HepG2 (cell line): ENCODE results near the gene STOM. TPM values are rescaled to one million over a fixed set of nuclear protein-coding genes. Genes with fewer than 3 reads are reported as not detected.

Experiments used
- ATAC-seq: fragments of 200-7000 bp; cut with Tn5 transposase; 3 replicates; pipeline ENCODE4 v1.9.1; 2020; ENCODE audit warnings: mild to moderate bottlenecking, moderate library complexity
- BruUV-seq: library from RNA; stranded (reverse); fragments of 400-500 nt; replicated peaks from 2 replicates; lab custom pipeline; 2021; lab: Mats Ljungman, UMichigan
- CTCF ChIA-PET: fragments of 300-600 bp; formaldehyde crosslinking; extraction: SDS; loops from one replicate; lab custom pipeline; 2021; ENCODE audit warnings: low total read pairs, inconsistent platforms, low intra/inter-chr PET ratio; lab: Yijun Ruan, JAX
- POLR2A ChIA-PET: fragments of 350-600 bp; sonication (Branson Sonifier 250); formaldehyde crosslinking; loops from one replicate; lab custom pipeline; 2020; ENCODE audit warnings: antibody characterized with exemption, inconsistent platforms; lab: Yijun Ruan, JAX
- DNase-seq: peaks from one replicate; pipeline ENCODE4 v3.0.0-alpha.2; 2015; ENCODE audit warnings: low spot score
- FAIRE-seq: peaks from 3 replicates; lab custom pipeline; 2011; peaks lifted over from hg19 to GRCh38; lab: Jason Lieb, UNC
- H2AFZ ChIP-seq: one replicate; pipeline ENCODE4 v1.6.1; 2011; ENCODE audit warnings: low read length, inconsistent platforms
- H3K27ac ChIP-seq: fragments of 300-600 bp; 3 replicates; pipeline ENCODE4 v1.8.0; 2011; ENCODE audit warnings: mixed run types, mild to moderate bottlenecking, mixed read lengths, low read length, inconsistent platforms; ENCODE audit not compliant: insufficient read depth; ENCODE audit errors: extremely low read length
- H3K27me3 ChIP-seq, 2 experiments: fragments of 200-600 bp in 1 of 2; 2 replicates in 1 of 2; 3 replicates in 1 of 2; pipeline versions ENCODE4 v1.6.0 to v1.8.0; 2011; ENCODE audit warnings: low read length in 2 of 2, mild to moderate bottlenecking in 2 of 2, moderate library complexity in 2 of 2, inconsistent platforms in 1 of 2; ENCODE audit not compliant: insufficient read depth in 2 of 2, control insufficient read depth in 1 of 2
- H3K36me3 ChIP-seq, 2 experiments: fragments of 200-600 bp in 1 of 2; replicated peaks in 1 of 2; 2 replicates in 1 of 2; 3 replicates in 1 of 2; pipeline versions ENCODE4 v1.5.1 to v1.8.0; 2011; ENCODE audit warnings: low read length in 2 of 2, inconsistent platforms in 1 of 2; ENCODE audit not compliant: insufficient read depth in 2 of 2, control insufficient read depth in 1 of 2
- H3K4me1 ChIP-seq: 2 replicates; pipeline ENCODE4 v1.5.1; 2012; ENCODE audit warnings: low read length, inconsistent platforms; ENCODE audit not compliant: insufficient read depth
- H3K4me2 ChIP-seq: 2 replicates; pipeline ENCODE4 v1.6.0; 2011; ENCODE audit warnings: low read depth, low read length, inconsistent platforms
- H3K4me3 ChIP-seq, 3 experiments: fragments of 200-600 bp in 1 of 3; sonication (generic), shearing (Covaris generic) in 1 of 3; replicated peaks in 1 of 3; 2 replicates each; pipeline ENCODE4 v1.5.1; 2011 to 2016; ENCODE audit warnings: low read length in 3 of 3, inconsistent platforms in 2 of 3, low read depth in 2 of 3, mild to moderate bottlenecking in 2 of 3, control low read depth in 1 of 3, mixed read lengths in 1 of 3; ENCODE audit not compliant: insufficient read depth in 1 of 3
- H3K79me2 ChIP-seq: one replicate; pipeline ENCODE4 v1.6.1; 2011; ENCODE audit warnings: low read length, inconsistent platforms; ENCODE audit not compliant: insufficient read depth
- H3K9ac ChIP-seq: 2 replicates; pipeline ENCODE4 v1.6.0; 2011; ENCODE audit warnings: mild to moderate bottlenecking, low read depth, low read length, inconsistent platforms; ENCODE audit not compliant: insufficient read depth
- H3K9me3 ChIP-seq: 2 replicates; pipeline ENCODE4 v1.5.1; 2012; ENCODE audit warnings: mild to moderate bottlenecking, low read length
- H4K20me1 ChIP-seq: 2 replicates; pipeline ENCODE4 v1.6.0; 2011; ENCODE audit warnings: inconsistent platforms, mild to moderate bottlenecking, low read length, moderate library complexity; ENCODE audit not compliant: insufficient read depth
- ATM ChIP-seq: fragments of 450-650 bp; IDR thresholded peaks from 2 replicates; pipeline ENCODE4 v1.7.1; 2017; ENCODE audit warnings: mild to moderate bottlenecking, borderline replicate concordance
- ATRX ChIP-seq: sonication (generic); formaldehyde crosslinking; IDR thresholded peaks from 2 replicates; pipeline ENCODE4 v1.4.0; 2020; ENCODE audit warnings: missing genetic modification reagents, borderline replicate concordance
- CHD2 ChIP-seq: IDR thresholded peaks from 2 replicates; pipeline ENCODE4 v1.6.1; 2011; ENCODE audit warnings: low read depth, low read length, improper control_type of control experiment
- DNMT3B ChIP-seq: conservative IDR thresholded peaks from 2 replicates; pipeline ENCODE4 v1.6.1; 2016; ENCODE audit warnings: missing biosample characterization, control low read depth
- JUN ChIP-seq: sonication (generic); formaldehyde crosslinking; IDR thresholded peaks from 2 replicates; pipeline ENCODE4 v1.4.0; 2020; ENCODE audit warnings: mild to moderate bottlenecking, missing genetic modification reagents
- MED1 ChIP-seq: sonication (generic); formaldehyde crosslinking; IDR thresholded peaks from 2 replicates; pipeline ENCODE4 v1.4.0; 2020; ENCODE audit warnings: missing genetic modification reagents
- MEF2D ChIP-seq: sonication (generic); formaldehyde crosslinking; IDR thresholded peaks from 2 replicates; pipeline ENCODE4 v1.5.1; 2020; ENCODE audit warnings: mild to moderate bottlenecking, missing genetic modification reagents
- MLX ChIP-seq: IDR thresholded peaks from 2 replicates; pipeline ENCODE4 v1.6.1; 2016
- NFYB ChIP-seq: sonication (generic); formaldehyde crosslinking; IDR thresholded peaks from 2 replicates; pipeline ENCODE4 v1.4.0; 2020; ENCODE audit warnings: missing genetic modification reagents
- POLR2AphosphoS2 ChIP-seq: IDR thresholded peaks from 2 replicates; pipeline ENCODE4 v1.6.1; 2011; ENCODE audit warnings: low read depth, low read length, improper control_type of control experiment
- RNF219 ChIP-seq: sonication (generic); formaldehyde crosslinking; IDR thresholded peaks from 2 replicates; pipeline ENCODE4 v1.5.0; 2020; ENCODE audit warnings: mild to moderate bottlenecking, missing genetic modification reagents
- SMAD1 ChIP-seq: sonication (generic); formaldehyde crosslinking; IDR thresholded peaks from 2 replicates; pipeline ENCODE4 v1.4.0; 2020; ENCODE audit warnings: missing genetic modification reagents, low read depth, mild to moderate bottlenecking, borderline replicate concordance
- ZNF335 ChIP-seq: sonication (generic); formaldehyde crosslinking; IDR thresholded peaks from 2 replicates; pipeline ENCODE4 v1.4.0; 2020; ENCODE audit warnings: missing genetic modification reagents
- ZNF678 ChIP-seq: sonication (generic); formaldehyde crosslinking; IDR thresholded peaks from 2 replicates; pipeline ENCODE4 v1.4.0; 2020; ENCODE audit warnings: mild to moderate bottlenecking, missing genetic modification reagents
- ZNF782 ChIP-seq: sonication (generic); formaldehyde crosslinking; IDR thresholded peaks from 2 replicates; pipeline ENCODE4 v1.4.0; 2020; ENCODE audit warnings: missing genetic modification reagents, mild to moderate bottlenecking, borderline replicate concordance
- WGBS: methylation state at CpG from one replicate; pipeline ENCODE4 v1.1.6; 2017; ENCODE audit warnings: low lambda C conversion rate; 5-methylcytosine and 5-hydroxymethylcytosine counted together
- in situ Hi-C: cut with HindIII; loops from 2 replicates; pipeline ENCODE4 v1.10.0; 2017; ENCODE audit warnings: low pct_unique_long_range_greater_than_20kb; ENCODE audit not compliant: extremely low pct_ligation_motif_present
- intact Hi-C: fragments of 100-400 bp; cut with micrococcal nuclease; formaldehyde crosslinking; loops from one replicate; pipeline ENCODE4 v1.10.0; 2022; ENCODE audit not compliant: unreplicated experiment
- polyA plus RNA-seq, 8 experiments: library from polyadenylated mRNA; depleted of rRNA in 3 of 8; stranded (reverse) in 7 of 8; unstranded in 1 of 8; fragments of >200 nt; fragmentation: Illumina TruSeq in 4 of 8; extraction: Trizol in 4 of 8; gene quantifications; 2 replicates each; pipeline versions ENCODE4 v1.2.1 to v1.2.3, GENCODE V29; 2011 to 2016; ENCODE audit warnings: low read depth in 4 of 8, missing spikeins in 1 of 8, mixed read lengths in 1 of 8; ENCODE audit not compliant: insufficient read depth in 1 of 8
- total RNA-seq, 5 experiments: library from RNA; depleted of rRNA; stranded (reverse); fragments of >200 nt; fragmentation: Illumina TruSeq; extraction: Trizol; gene quantifications; 2 replicates each; pipeline ENCODE4 v1.2.3, GENCODE V29; 2016; ENCODE audit warnings: low read depth in 1 of 5
- TF ChIP-seq, protein P1 (sequence below): sonication (generic); formaldehyde crosslinking; conservative IDR thresholded peaks from 2 replicates; pipeline ENCODE4 v1.4.0; 2020; ENCODE audit warnings: missing genetic modification reagents
- TF ChIP-seq, protein P2 (sequence below): sonication (generic); formaldehyde crosslinking; IDR thresholded peaks from 2 replicates; pipeline ENCODE4 v1.5.1; 2020; ENCODE audit warnings: mild to moderate bottlenecking, missing genetic modification reagents, moderate library complexity

Gene STOM
- total and polyA plus RNA-seq, 2 of the 13 experiments (the other 11 are each of a cell fraction or from before 2014, with no cell fraction given), result 43.6 to 165 TPM

GRCh38 chr9:121289026-121289771 is 80.9 kb downstream of the STOM start:
- intact Hi-C loops (loop anchor here (5.0 kb wide), 1 partner anchor 33 kb away; no protein-coding TSS in a partner anchor), in situ Hi-C loops (no loop called here)
- H3K36me3 ChIP-seq, result no peaks in the 10 kb centered on the region
- 9% methylated on average over 9 of the region's 10 CpGs for WGBS
- ChIA-PET CTCF (no interaction called here), POLR2A (interaction anchor here (0.7 to 11.2 kb wide), 11 partner anchors 9 to 87 kb away, joined by 3 to 398 read pairs (median 4); partner anchors contain the start of genes GSN and RAB14)
- peak overlapping the region; percentile 89 for H3K27ac ChIP-seq
- peak overlapping the region; percentile 76 for H3K9ac ChIP-seq
- peak overlapping the region; percentile 19 to 62 (median 38) for H3K4me3 ChIP-seq
- DNase-seq, result peak; percentile 83
- no peaks in the 10 kb centered on the region for H4K20me1 ChIP-seq
- no peak overlapping the region for H2AFZ ChIP-seq
- FAIRE-seq, result peak; percentile 50
- no peaks in the 10 kb centered on the region for H3K27me3 ChIP-seq
- TSS peak; percentile 42 for BruUV-seq
- peak; percentile 71 for ATAC-seq
- H3K79me2 ChIP-seq, result no peaks in the 10 kb centered on the region
- peaks cover 88% of the 10 kb centered on the region for H3K4me1 ChIP-seq
- peak overlapping the region; percentile 83 for H3K4me2 ChIP-seq
- H3K9me3 ChIP-seq, result no peaks in the 10 kb centered on the region
- TF ChIP-seq ATM (no peak), DNMT3B (no peak), MEF2D (CRISPR knock-in tag) (peak; percentile 73; the same call in 1 of the 2 replicates), POLR2AphosphoS2 (no peak), ZNF678 (CRISPR knock-in tag) (no peak), ATRX (no peak), NFYB (CRISPR knock-in tag) (no peak), MLX (CRISPR knock-in tag) (no peak), ZNF782 (no peak), CHD2 (no peak), JUN (CRISPR knock-in tag) (no peak), ZNF335 (CRISPR knock-in tag) (0 out of 2 replicates have a peak, but pooled peaks have one; percentile 30), MED1 (CRISPR knock-in tag) (peak; percentile 73; the same call in 1 of the 2 replicates), RNF219 (CRISPR knock-in tag) (no peak), SMAD1 (CRISPR knock-in tag) (no peak)
- TF ChIP-seq, protein P1, sequence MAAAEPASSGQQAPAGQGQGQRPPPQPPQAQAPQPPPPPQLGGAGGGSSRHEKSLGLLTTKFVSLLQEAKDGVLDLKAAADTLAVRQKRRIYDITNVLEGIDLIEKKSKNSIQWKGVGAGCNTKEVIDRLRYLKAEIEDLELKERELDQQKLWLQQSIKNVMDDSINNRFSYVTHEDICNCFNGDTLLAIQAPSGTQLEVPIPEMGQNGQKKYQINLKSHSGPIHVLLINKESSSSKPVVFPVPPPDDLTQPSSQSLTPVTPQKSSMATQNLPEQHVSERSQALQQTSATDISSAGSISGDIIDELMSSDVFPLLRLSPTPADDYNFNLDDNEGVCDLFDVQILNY, result no peak
- TF ChIP-seq, protein P2, sequence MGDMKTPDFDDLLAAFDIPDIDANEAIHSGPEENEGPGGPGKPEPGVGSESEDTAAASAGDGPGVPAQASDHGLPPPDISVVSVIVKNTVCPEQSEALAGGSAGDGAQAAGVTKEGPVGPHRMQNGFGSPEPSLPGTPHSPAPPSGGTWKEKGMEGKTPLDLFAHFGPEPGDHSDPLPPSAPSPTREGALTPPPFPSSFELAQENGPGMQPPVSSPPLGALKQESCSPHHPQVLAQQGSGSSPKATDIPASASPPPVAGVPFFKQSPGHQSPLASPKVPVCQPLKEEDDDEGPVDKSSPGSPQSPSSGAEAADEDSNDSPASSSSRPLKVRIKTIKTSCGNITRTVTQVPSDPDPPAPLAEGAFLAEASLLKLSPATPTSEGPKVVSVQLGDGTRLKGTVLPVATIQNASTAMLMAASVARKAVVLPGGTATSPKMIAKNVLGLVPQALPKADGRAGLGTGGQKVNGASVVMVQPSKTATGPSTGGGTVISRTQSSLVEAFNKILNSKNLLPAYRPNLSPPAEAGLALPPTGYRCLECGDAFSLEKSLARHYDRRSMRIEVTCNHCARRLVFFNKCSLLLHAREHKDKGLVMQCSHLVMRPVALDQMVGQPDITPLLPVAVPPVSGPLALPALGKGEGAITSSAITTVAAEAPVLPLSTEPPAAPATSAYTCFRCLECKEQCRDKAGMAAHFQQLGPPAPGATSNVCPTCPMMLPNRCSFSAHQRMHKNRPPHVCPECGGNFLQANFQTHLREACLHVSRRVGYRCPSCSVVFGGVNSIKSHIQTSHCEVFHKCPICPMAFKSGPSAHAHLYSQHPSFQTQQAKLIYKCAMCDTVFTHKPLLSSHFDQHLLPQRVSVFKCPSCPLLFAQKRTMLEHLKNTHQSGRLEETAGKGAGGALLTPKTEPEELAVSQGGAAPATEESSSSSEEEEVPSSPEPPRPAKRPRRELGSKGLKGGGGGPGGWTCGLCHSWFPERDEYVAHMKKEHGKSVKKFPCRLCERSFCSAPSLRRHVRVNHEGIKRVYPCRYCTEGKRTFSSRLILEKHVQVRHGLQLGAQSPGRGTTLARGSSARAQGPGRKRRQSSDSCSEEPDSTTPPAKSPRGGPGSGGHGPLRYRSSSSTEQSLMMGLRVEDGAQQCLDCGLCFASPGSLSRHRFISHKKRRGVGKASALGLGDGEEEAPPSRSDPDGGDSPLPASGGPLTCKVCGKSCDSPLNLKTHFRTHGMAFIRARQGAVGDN (CRISPR knock-in tag), result peak; percentile 92
